ENCODE measurements around the gene ANKRD16.
"Not testable (repeated sequence)": the region's sequence is repeated elsewhere in the genome, so short reads cannot be mapped to it uniquely, and the experiment has no call there.

ANKRD16 gene

DNA sequence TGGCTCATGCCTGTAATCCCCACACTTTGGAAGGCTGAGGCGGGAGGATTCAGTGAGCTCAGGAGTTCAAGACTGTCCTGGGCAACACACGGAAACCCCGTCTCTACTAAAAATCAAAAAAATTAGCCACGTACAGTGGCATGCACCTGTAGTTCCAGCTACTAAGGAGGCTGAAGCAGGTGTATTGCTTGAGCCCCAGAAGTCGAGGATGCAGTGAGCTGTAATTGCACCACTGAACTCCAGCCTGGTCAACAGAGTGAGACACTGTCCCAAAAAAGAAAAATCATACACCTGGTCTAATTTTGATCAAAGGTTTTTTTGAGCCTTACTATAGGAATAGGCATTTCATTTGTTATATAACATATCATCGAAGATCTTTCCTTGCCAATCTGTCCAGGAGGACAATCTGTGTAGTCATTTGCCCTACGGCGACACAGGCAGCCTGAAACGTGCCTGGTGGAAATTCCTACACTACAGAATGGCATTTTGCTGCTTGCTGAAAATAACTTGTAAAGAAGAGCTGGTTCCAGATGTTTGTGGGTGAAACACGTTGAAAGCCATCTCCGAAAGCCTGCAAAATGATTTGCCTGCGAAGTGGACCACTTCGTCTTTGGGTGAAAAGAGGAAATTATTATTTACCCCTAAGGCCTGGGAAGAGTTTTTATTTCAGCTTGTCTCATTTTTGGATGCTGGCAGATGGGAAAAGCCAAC, 45.2 kb downstream of the ANKRD16 start:
- Histone ChIP-seq H3K4me3 (ENCODE audit: low read depth, low read length) (no peak overlapping the region), H3K36me3 (ENCODE audit: control insufficient read depth, insufficient read depth, low read length) (no peaks in the 10 kb centered on the region), H3K9me3 (ENCODE audit: control insufficient read depth, insufficient read depth, low read length) (no peaks in the 10 kb centered on the region), H3K4me1 (ENCODE audit: control insufficient read depth, insufficient read depth, low read length) (peaks cover 3% of the 10 kb centered on the region), H3K9ac (ENCODE audit: low read depth, low read length) (no peak overlapping the region), H3K27me3 (ENCODE audit: control insufficient read depth, insufficient read depth, low read length) (no peaks in the 10 kb centered on the region)

DNA sequence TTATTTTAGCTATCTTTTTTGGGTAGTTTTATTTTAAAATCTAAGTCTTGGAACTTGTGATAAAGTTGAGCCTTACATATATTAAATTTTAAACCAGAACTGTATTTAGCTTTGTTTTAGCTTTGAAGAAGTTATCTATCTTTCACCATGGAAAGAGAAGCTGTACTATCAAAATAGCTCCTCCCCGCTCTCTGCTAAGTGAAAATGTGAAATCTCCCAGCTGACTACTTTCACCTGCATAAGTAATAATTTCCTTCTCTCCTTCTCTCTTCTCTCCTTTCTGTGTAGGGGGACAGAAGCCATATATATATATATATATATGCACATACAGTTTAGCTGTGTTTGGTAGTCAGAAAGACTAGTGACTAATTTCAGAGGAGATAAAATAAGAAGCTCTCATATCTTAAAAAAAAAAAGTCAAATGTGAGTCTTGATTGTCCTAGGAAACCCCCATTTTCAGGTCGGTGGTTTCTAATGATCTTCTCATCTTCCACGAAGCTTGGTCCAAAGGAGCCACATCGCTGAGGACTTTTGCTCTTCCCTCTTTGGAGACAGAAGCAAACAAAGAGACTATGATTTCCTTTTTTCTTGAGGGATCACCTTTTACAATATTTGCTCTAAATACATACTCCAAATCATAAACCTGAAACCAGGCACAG, 45.9 kb downstream of the ANKRD16 start:
- H3K27me3 ChIP-seq (ENCODE audit: control insufficient read depth, insufficient read depth, low read length), result no peaks in the 10 kb centered on the region
- peaks cover 3% of the 10 kb centered on the region for H3K4me1 ChIP-seq (ENCODE audit: control insufficient read depth, insufficient read depth, low read length)
- no peaks in the 10 kb centered on the region for H3K9me3 ChIP-seq (ENCODE audit: control insufficient read depth, insufficient read depth, low read length)
- no peak overlapping the region for H3K9ac ChIP-seq (ENCODE audit: low read depth, low read length)
- H3K36me3 ChIP-seq (ENCODE audit: control insufficient read depth, insufficient read depth, low read length), result no peaks in the 10 kb centered on the region
- no peak overlapping the region for H3K4me3 ChIP-seq (ENCODE audit: low read depth, low read length)

DNA sequence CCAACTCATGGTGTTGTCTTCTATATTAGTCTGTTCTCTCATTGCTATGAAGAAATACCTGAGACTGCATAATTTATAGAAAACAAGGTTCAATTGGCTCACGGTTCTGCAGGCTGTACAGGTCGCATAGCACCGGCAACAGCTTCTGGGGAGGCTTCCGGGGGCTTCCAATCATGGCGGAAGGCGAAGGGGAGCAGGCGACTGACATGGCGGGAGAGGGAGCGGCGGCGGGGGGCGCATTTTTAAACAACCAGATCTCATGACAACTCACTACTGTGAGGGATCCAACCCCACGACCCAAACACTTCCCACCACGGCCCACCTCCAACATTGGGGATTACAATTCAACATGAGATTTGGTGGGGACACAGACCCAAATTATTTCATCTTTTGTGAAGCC, 47.7 kb downstream of the ANKRD16 start:
- peaks cover 3% of the 10 kb centered on the region for H3K4me1 ChIP-seq (ENCODE audit: control insufficient read depth, insufficient read depth, low read length)
- H3K4me3 ChIP-seq (ENCODE audit: low read depth, low read length), result no peak overlapping the region
- H3K9ac ChIP-seq (ENCODE audit: low read depth, low read length), result no peak overlapping the region

DNA sequence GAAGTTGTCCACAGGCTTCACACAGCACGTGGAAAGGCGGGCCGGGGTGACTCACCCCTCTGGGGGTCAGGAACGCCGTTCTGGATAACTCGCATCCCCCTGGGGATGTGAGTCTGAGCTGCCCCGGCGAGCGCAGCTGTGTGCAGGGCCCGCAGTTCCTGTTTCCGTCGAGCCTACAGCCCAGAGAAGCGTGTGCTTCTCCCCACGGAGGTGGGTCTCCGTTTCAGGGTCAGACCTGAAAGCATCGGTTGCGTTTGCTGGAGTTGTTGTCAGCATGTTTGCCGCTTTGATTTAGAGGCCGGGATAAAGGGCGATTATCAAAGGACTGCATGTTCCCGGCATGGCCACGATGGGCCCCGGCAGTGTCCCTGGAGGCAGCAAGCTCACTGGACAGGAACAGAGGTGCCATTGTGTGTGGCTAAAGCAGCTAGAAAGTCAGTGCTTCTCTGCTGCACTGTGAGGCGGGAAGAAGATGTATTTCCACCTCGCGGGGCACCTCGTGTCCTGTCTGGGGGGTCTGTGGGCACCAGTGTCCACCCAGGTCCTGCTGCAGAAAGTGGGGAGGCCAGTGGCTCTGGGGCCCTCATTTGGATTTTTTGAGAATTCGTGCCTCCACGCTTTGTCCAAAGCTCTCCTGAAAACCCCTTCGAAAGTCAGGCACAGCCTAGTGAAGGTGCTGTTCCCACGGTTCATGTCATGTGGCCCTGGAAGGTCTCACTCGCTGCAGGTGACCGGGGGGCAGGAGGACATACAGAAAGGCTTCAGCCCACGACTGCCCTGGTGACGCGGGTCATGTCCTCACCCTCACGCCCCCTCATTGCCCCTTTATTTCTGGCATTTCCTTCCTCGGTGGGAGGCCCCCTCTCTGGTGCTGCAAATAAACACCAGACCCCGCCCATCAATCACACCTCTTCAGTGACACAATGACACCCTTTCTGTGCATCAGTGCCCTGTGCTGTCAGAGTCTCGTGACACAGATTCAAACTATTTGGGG, 49.1 kb downstream of the ANKRD16 start:
- Histone ChIP-seq H3K9me3 (ENCODE audit: control insufficient read depth, insufficient read depth, low read length) (no peaks in the 10 kb centered on the region), H3K4me3 (ENCODE audit: low read depth, low read length) (no peak overlapping the region), H3K27me3 (ENCODE audit: control insufficient read depth, insufficient read depth, low read length) (no peaks in the 10 kb centered on the region), H3K4me1 (ENCODE audit: control insufficient read depth, insufficient read depth, low read length) (peaks cover 3% of the 10 kb centered on the region), H3K9ac (ENCODE audit: low read depth, low read length) (no peak overlapping the region), H3K36me3 (ENCODE audit: control insufficient read depth, insufficient read depth, low read length) (no peaks in the 10 kb centered on the region)

More for the DNA sequence above, 47.7 kb downstream of the ANKRD16 start:
- Histone ChIP-seq H3K9me3 (ENCODE audit: control insufficient read depth, insufficient read depth, low read length) (no peaks in the 10 kb centered on the region), H3K27me3 (ENCODE audit: control insufficient read depth, insufficient read depth, low read length) (no peaks in the 10 kb centered on the region), H3K36me3 (ENCODE audit: control insufficient read depth, insufficient read depth, low read length) (no peaks in the 10 kb centered on the region)

DNA sequence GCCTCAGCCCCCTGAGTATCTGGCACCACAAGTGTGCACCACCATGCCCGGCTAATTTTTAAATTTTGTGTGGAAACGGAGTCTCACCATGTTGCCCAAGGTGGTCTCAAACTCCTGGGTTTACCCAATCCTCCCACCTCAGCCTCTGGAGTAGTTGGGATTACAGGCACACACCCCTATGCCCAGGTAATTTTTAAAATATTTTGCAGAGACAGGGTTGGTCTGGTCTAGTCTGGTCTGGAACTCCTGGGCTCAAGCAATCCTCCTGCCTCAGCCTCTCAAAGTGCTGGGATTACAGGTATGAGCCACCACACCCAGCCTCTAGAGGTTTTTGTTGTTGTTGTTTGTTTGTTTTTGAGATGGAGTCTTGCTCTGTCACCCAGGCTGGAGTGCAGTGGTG, 53.5 kb downstream of the ANKRD16 start:
- not testable (repeated sequence) for H3K4me1 ChIP-seq (ENCODE audit: control insufficient read depth, insufficient read depth, low read length); H3K4me3 ChIP-seq (ENCODE audit: low read depth, low read length); H3K9me3 ChIP-seq (ENCODE audit: control insufficient read depth, insufficient read depth, low read length); H3K27me3 ChIP-seq (ENCODE audit: control insufficient read depth, insufficient read depth, low read length); H3K9ac ChIP-seq (ENCODE audit: low read depth, low read length); H3K36me3 ChIP-seq (ENCODE audit: control insufficient read depth, insufficient read depth, low read length)

DNA sequence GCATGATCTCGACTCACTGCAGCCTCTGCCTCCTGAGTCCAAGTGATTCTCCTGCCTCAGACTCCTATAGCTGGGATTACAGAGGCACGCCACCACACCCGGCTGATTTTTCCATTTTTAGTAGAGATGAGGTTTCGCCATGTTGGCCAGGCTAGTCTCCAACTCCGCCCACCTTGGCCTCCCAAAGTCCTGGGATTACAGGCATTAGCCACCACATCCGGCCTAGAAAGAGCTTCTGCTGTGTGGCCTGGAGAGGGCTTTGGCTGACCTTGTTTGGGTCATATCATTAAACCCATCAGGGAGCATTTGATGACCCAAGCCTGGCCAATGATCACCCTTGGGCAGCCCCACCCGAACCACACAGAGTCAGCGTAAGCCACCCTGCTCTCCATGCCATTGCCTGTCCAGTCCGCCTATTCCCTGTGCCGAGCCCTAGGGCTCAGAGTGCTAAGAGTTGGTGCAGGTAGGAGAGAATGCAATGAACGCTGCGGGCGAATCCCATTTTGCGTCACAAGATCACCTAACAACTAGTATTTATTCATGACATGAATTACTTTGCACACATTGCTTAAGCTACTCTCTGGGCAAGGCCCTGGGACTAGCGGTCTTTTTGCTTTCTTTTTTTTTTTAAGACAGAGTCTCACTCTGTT, 54.1 kb downstream of the ANKRD16 start:
- Histone ChIP-seq H3K27me3 (ENCODE audit: control insufficient read depth, insufficient read depth, low read length) (no peaks in the 10 kb centered on the region), H3K4me1 (ENCODE audit: control insufficient read depth, insufficient read depth, low read length) (peaks cover 2% of the 10 kb centered on the region)

DNA sequence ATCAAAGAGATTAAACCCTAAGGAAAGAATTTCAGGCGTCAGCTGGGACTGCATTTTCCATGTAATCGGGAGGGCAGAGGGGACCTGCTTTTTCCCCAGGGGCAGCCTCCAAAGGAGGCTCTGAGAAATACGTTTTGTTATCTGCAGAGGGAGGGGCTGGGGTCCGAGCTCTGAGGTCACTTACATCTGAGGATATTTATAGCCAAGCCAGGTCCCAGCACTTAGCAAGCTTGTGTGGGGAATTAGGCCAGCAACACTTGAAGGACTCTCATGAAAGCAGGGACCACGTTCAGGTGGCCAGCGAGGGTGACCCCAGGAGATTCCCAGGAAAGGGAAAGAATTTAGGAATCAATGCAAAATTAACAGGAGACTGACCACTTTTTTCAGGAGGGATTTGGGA, 55.9 kb downstream of the ANKRD16 start:
- H3K9me3 ChIP-seq (ENCODE audit: control insufficient read depth, insufficient read depth, low read length), result no peaks in the 10 kb centered on the region
- H3K4me3 ChIP-seq (ENCODE audit: low read depth, low read length), result no peak overlapping the region
- H3K27me3 ChIP-seq (ENCODE audit: control insufficient read depth, insufficient read depth, low read length), result no peaks in the 10 kb centered on the region
- no peak overlapping the region for H3K9ac ChIP-seq (ENCODE audit: low read depth, low read length)
- no peaks in the 10 kb centered on the region for H3K4me1 ChIP-seq (ENCODE audit: control insufficient read depth, insufficient read depth, low read length)
- H3K36me3 ChIP-seq (ENCODE audit: control insufficient read depth, insufficient read depth, low read length), result no peaks in the 10 kb centered on the region

More for the DNA sequence above, 54.1 kb downstream of the ANKRD16 start:
- Histone ChIP-seq H3K9me3 (ENCODE audit: control insufficient read depth, insufficient read depth, low read length) (no peaks in the 10 kb centered on the region), H3K4me3 (ENCODE audit: low read depth, low read length) (no peak overlapping the region), H3K9ac (ENCODE audit: low read depth, low read length) (no peak overlapping the region), H3K36me3 (ENCODE audit: control insufficient read depth, insufficient read depth, low read length) (no peaks in the 10 kb centered on the region)

DNA sequence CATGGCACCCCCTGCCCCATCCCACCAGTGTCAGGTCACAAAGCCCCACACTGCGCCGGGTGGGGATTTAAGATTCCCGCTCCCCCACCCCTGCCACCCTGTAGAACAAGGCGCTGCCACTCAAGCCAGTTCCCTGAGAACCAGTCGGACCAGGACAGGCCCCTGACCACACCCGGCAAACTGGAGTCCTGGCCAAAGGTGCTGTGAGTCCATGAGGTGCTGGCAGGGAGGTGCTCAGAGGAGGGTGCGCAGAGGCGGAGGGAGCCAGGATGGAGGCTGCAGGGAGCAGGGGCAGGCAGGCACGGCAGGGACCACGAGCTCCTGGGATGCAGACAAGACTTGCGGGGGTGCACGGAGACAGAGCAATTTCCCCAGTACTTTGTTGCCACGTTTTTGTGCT, 56.7 kb downstream of the ANKRD16 start:
- Histone ChIP-seq H3K27me3 (ENCODE audit: control insufficient read depth, insufficient read depth, low read length) (no peaks in the 10 kb centered on the region), H3K9ac (ENCODE audit: low read depth, low read length) (no peak overlapping the region), H3K4me1 (ENCODE audit: control insufficient read depth, insufficient read depth, low read length) (no peaks in the 10 kb centered on the region), H3K4me3 (ENCODE audit: low read depth, low read length) (no peak overlapping the region), H3K36me3 (ENCODE audit: control insufficient read depth, insufficient read depth, low read length) (no peaks in the 10 kb centered on the region), H3K9me3 (ENCODE audit: control insufficient read depth, insufficient read depth, low read length) (no peaks in the 10 kb centered on the region)

DNA sequence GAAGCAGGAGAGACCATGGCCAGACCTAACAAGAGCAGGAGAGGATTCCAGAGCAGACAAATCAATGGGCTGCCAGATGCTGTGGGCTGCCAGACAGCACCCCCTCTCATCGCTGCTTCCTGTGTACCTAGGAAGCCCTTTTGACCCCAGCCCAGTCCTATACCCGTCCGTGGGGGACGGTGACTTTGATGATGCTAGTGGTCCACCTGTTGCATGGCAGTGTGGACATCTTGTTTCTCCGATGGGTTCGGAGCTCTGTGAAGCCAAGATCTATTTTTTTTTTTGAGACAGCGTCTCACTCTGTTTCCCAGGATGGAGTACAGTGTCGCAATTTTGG, 58.3 kb downstream of the ANKRD16 start:
- H3K9me3 ChIP-seq (ENCODE audit: control insufficient read depth, insufficient read depth, low read length), result no peaks in the 10 kb centered on the region
- no peaks in the 10 kb centered on the region for H3K4me1 ChIP-seq (ENCODE audit: control insufficient read depth, insufficient read depth, low read length)
- no peak overlapping the region for H3K9ac ChIP-seq (ENCODE audit: low read depth, low read length)
- no peak overlapping the region for H3K4me3 ChIP-seq (ENCODE audit: low read depth, low read length)
- no peaks in the 10 kb centered on the region for H3K27me3 ChIP-seq (ENCODE audit: control insufficient read depth, insufficient read depth, low read length)
- no peaks in the 10 kb centered on the region for H3K36me3 ChIP-seq (ENCODE audit: control insufficient read depth, insufficient read depth, low read length)

DNA sequence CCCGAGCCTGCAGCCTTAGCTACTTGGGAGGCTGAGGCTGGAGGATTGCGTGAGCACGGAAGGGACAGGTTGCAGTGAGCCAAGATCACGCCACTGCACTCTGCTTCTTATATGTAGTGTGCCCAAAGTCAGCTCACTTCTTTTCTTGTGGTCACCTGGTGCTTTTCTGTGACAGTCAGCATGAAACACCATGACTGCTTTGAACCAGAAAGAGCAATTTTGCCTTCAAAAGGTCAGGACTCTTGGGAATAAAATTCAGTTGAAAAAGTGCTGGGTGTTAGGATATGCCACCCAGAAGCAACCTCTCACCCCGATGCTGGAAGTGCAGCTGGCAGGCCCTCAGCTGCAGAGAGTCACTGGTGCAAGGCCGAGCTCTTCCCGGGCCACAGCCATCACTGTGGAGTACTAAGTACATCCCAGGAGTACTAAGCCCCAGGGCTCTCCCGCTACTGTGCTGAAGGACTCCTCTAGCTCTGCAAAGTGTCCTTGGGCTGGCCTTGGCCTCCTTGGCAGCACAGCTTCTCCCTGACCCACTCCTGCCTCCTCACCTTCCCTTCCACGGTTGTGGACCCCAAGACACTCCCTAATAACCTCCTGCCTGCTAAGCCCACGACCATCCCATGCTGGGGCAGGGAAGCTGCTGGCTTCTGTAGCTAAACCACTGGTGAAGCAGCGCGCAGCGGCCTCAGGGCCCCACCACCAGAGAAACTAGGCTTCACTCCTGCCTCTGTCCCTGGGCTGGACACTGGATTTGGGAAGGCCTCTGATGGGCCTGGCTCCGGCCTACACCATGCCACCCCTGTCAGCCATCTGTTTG, 58.9 kb downstream of the ANKRD16 start:
- Histone ChIP-seq H3K9ac (ENCODE audit: low read depth, low read length) (no peak overlapping the region), H3K9me3 (ENCODE audit: control insufficient read depth, insufficient read depth, low read length) (no peaks in the 10 kb centered on the region), H3K36me3 (ENCODE audit: control insufficient read depth, insufficient read depth, low read length) (no peaks in the 10 kb centered on the region), H3K4me3 (ENCODE audit: low read depth, low read length) (no peak overlapping the region), H3K27me3 (ENCODE audit: control insufficient read depth, insufficient read depth, low read length) (no peaks in the 10 kb centered on the region), H3K4me1 (ENCODE audit: control insufficient read depth, insufficient read depth, low read length) (no peaks in the 10 kb centered on the region)

DNA sequence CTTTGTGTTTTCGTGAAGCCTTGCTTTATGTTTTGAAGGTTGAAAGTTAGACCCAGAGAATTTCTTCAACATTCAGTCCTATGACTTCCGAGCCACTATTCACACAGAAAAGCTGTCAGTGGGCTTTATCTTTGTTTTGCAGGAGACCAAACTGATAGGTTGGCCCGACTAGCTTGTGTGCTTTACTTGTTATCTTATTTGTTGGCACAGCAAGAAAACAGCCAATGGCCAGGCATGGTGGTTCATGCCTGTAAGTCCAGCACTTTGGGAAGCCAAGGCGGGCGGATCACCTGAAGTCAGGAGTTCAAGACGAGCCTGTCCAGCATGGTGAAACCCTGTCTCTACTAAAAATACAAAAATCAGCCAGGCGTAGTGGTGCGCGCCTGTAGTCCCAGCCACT, 60.4 kb downstream of the ANKRD16 start:
- H3K4me1 ChIP-seq (ENCODE audit: control insufficient read depth, insufficient read depth, low read length), result no peaks in the 10 kb centered on the region
- H3K9ac ChIP-seq (ENCODE audit: low read depth, low read length), result no peak overlapping the region
- no peak overlapping the region for H3K4me3 ChIP-seq (ENCODE audit: low read depth, low read length)
- no peaks in the 10 kb centered on the region for H3K27me3 ChIP-seq (ENCODE audit: control insufficient read depth, insufficient read depth, low read length)
- no peaks in the 10 kb centered on the region for H3K9me3 ChIP-seq (ENCODE audit: control insufficient read depth, insufficient read depth, low read length)
- H3K36me3 ChIP-seq (ENCODE audit: control insufficient read depth, insufficient read depth, low read length), result no peaks in the 10 kb centered on the region

Measured in iPS-15b (cell line).